ENCODE results near the gene PRKCH. TPM values are rescaled to one million over a fixed set of nuclear protein-coding genes. Genes with fewer than 3 reads are reported as not detected.

PRKCH gene
- total RNA-seq, 1 donor from 2014 or later = 34.4 TPM

- no peak for DNase-seq
Observed at GRCh38 chr14:61430066-61430757, 108.8 kb downstream of the PRKCH start.

DNA sequence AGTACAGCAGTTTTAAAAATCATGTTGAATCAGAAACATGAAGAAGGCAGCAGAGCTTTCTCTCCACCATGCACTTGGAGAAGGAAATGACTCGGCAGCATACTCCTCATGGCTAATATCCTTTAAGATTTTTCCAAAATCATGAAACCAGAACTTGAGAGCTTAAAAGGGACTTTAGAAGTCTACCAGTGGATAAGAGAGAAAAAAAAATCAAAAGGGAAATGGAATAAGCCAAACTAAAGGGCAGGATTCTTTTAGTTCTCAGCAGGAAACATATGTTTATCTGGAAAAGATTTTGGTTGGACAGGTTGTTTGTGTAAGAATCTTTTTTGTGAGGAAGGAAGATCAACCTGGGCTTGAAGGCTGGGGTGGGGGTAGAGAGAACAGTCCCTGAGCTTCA is 111.8 kb downstream of the PRKCH start:
- DNase-seq = no peak

DNA sequence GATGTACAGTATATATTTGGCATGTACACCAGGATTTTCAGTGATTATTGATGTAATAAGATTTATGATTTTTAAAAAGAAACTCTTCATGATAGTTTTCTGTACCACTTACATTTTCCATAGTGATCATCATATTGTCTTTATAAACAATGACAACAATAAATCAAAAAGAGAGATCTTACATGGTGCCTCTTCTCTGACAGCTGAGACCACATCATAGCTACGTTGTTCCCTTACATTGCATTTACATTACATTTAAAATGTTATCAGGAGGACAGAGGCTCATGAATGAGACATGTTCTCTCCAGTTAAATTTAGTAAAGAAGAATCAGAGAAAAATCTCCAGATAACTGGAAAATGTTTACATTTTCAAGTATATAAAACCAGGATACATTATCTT is 112.4 kb downstream of the PRKCH start:
- no peak for DNase-seq

DNA sequence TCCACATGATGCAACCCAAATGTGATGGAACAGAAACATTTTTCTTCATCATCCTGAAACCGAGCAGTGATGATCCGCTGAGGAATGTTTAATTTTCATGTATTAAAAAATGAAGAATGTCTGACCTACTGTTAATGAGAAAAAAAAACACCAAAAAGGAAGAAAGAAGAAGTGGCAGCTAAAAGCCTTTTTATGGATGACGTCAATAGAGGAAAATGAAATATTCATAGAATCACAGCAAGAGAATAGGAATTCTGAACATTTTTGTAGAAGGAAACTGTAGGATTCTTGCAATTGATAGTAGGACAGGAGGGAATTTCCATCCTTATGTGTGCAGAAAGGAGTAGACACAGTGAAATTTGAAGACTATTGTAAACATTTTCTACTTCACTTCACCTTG is 112.9 kb downstream of the PRKCH start:
- DNase-seq = no peak

DNA sequence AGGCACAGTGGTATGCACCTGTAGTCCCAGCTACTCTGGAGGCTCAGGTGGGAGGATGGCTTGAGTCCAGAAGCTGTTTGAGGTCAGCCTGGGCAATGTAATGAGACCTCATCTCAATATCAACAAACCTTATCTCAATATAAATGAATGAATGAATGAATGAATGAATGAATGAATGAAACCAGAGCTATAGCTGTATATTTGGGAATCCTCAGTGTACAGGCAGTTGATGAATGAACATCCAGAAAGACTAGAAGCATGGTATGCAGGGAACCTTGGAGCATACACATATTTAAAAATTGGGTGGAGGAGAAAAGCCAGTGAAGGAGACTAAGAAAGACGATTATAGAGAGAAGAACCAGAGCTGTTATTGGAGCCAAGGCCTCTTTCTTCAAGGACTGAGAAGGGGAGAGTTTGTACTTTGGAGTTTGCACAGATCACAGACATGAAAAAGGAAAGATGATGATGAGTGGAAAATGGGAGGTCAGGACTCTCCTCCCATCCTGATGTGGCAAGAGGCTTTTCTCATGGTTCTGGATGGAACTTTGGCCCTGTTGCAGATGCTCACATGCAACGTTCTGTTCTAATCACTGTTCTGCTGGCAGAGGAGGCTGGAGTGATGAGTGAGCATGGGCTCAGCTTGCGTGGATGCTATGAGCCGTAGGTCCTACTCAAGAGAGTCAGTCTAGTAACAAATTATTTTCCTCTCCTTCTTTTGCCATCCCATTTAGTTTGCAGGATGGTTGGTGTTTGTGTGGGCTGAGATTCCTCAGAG is 114.4 kb downstream of the PRKCH start:
- DNase-seq = no peak

DNA sequence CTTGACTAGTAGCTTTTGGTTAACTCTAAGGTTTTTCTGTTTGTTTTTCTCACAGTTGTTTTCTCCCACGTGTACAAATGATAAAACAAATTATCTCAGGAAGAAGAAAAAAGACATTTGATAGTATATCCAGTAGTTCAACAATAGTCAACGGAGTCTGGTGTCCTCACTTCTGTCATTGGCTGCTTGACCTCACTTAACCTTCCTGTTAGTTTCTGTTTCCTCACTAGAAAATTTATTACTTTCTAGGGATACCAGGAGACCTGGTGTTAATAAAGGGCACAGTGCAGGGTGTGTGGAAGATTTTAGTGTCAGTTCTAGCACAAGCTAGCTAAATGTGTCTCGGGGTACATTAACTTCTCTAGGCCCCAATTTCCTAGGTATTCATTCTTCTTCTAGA is 116.0 kb downstream of the PRKCH start:
- DNase-seq = no peak

DNA sequence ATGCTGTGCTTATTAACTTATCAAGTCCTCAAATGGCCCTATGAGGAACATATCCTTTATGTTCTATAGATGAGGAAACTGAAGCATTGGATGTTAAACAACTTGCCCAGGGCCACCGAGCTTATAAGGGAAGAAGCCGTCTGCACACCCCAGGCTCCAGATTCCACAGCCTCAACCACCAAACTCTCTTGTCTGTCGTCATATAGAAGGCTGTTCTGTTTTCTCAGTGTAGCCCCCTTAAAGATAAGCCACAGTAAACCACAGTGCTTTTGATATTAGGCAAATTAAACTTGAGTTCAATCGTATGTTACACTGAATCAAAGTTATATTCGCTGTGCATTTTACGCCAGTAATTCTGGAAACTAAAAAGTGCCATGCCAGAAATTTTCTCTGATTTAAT is 116.7 kb downstream of the PRKCH start:
- DNase-seq = no peak

DNA sequence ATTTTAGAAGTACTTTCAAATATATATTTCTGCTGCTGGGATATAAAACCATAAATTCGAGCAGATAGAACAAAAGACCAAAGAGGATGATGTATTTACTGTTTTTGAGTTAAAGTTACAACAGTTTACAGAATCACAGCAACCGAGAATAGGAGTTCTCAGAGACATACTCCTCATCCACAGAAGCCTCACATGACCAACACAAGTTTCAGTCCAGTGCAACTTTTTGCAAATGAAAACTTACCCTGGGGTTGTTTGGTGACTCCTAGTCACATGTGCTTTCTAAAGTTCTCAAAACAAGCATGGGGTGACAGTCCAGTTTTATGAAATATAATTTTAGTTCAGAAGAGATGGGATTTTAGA is 117.1 kb downstream of the PRKCH start:
- DNase-seq = no peak

GRCh38 chr14:61438860-61439765 is 117.7 kb downstream of the PRKCH start:
- peak; percentile 17 for DNase-seq

DNA sequence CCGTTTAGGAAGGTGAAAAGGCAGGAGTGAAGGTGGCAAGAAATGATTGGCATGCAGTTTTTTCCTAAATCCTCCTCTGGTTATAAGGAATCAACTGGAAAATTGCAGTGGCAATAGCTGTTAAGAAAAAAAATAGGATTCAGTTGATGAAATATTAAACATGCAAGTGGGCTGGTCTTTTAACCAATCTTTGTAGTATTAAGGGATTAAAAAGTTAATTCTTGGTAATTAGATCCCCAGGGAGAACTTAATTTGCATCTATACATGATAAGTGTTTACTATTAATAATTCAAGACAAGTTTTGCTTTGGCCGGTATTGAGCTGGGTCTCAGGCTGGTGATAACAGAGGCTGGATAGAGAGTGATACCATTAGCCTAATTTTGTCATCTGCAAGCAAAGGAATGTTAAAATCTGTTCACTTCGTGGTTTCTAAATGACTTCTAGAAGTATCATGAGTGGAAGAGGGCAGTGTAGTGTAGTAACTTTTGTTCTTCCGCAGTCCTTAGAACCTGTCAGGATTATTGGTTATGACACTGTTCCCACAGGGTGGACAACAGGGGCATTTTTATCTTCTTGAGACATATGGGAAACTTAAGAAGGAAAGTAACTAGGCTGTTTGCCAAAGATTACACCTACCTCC is 118.5 kb downstream of the PRKCH start:
- no peak for DNase-seq

GRCh38 chr14:61443481-61443880 is 122.1 kb downstream of the PRKCH start:
- DNase-seq = no peak

DNA sequence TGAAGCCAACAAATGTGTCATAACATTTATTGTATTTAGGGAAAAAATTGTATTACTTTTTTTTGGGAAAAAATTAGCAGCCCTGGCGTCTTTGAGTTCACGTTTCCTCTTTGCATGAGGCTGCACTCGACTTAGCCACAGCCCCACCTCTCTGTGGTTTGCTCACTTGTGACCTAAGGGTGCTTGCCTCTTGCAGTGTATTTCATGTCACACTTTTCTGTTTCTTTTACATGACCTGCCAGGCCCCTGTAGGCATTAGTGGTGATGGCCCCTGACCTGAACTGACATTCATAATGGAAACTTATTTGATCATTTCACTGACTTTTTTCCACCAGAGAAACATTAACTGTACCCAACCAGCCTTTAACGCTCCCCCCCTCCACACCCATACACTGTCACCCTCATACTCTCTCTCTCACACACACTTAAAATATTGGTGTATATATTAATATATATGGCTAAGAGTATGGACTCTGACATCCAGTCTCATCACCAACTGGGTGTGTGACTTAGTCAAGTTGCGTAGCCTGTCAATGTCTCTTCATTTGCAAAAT is 122.9 kb downstream of the PRKCH start:
- DNase-seq = no peak

DNA sequence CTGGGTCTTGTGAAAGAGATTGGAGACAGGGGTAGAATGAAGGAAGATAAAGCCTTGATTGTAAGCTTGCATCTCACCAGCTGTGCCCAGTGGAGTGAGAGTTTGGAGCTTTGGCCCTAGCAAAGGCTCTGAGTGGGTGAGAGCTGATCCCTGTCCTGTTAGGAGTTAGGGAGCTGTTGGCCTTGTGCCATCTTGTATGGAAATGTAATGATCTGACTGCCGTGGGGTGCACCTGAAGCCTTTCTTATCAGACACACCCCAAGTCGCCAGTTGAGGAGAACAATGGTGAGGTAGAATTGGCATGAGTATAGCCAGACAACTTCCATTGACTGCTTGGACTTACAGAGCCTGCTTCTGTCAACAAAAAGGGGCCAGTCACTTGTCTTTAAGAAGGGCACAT is 130.1 kb downstream of the PRKCH start:
- DNase-seq = no peak

DNA sequence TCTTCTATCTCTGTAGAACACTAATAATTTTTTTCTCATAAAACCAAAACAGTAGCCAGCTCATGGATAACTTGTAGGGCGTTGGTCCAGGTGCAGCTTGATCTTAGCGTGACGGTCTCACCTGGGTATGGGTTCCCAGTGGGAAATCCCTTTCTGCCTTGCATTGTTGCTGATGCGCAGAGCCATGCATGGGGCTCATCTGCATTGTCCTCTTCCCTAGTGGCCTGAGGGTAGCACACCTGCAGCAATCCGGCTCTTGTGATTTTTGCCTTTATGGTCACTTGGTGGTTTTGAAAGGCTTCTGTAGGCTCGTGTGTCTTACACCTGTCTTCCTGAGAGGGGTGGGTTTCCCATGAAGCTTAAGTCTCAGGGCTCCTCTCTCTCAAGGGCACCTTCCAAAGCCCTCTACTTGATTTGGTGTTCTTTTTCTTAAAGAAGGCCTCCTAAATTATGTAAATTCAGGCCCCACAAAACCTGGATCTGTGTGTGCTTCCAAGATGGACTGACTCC is 130.6 kb downstream of the PRKCH start:
- DNase-seq = no peak

- DNase-seq = no peak
Observed at GRCh38 chr14:61452452-61452851, 131.1 kb downstream of the PRKCH start.

DNA sequence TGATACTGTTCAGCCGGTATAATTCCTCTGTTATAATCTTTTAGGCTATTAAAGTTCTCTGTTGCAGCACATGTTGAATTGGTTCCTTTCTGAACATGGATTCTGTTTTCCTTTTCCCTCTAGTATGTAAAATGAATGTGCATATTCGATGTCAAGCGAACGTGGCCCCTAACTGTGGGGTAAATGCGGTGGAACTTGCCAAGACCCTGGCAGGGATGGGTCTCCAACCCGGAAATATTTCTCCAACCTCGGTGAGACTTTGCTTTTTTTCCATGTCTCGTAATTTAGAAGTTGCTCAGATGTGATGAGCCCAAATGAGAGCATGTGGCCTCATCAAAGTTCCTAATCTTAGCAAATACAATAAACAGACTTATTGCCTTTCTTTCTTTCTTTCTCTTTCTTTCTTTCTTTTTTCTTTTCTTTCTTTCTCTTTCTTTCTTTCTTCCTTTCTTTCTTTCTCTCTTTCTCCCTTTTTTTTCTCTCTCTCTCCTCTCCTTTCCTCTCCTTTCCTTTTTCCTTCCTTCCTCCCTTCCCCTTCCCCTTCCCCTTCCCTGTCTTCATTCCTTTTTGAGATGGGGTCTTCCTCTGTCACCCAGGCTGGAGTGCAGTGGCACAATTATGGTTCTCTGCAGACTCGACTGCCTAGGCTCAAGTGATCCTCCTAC is 131.9 kb downstream of the PRKCH start:
- no peak for DNase-seq

GRCh38 chr14:61454545-61454944 is 133.2 kb downstream of the PRKCH start:
- peak; percentile 46 for DNase-seq

DNA sequence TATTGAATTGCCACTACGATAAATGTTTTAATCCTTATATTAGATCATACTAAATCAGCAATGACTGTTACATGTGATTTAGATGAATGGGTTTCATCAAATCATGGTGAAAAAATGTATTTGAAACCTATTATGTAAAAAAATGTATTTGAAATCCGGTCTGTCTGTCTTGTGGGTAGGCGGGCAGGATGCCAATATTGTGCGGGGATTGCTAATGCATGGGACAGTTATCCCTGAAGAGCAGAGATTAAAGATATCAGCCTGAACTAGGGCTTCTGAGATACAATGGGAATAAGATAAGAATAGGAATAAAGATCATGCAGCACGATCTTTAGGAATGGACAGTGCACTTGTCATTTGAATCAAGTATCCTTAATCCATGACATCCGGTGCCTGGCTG is 134.0 kb downstream of the PRKCH start:
- DNase-seq = no peak

GRCh38 chr14:61456720-61457119 is 135.3 kb downstream of the PRKCH start:
- peak; percentile 85 for DNase-seq

- no peak for DNase-seq
Observed at GRCh38 chr14:61458766-61459165, 137.4 kb downstream of the PRKCH start.

GRCh38 chr14:61459229-61459628 is 137.8 kb downstream of the PRKCH start:
- DNase-seq = no peak
